GM18511 (cell line): ENCODE data around the gene ZNF526.
"Not testable (repeated sequence)": the region's sequence is repeated elsewhere in the genome, so short reads cannot be mapped to it uniquely, and the experiment has no call there.

ENCODE experiments used
- ATAC-seq: cut with Tn5 transposase; IDR thresholded peaks from one replicate; pipeline ENCODE4 v1.9.1; 2021; ENCODE audit warnings: mild to moderate bottlenecking, moderate library complexity; ENCODE audit not compliant: unreplicated experiment

ZNF526 gene

DNA sequence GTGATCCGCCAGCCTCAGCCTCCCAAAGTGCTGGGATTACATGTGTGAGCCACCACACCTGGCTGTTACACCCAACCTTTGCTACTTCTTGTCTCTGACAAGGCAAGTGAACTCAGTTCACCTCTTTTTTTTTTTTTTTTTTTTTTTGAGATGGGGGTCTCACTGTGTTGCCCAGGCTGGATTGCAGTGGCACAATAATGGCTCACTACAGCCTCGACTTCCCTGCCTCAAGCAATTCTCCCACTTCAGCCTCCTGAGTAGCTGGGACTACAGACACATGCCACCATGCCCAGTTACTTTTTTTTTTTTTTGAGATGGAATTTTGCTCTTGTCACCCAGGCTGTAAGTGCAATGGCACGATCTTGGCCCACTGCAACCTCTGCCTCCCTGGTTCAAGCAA is 37.7 kb downstream of the ZNF526 start:
- ATAC-seq = not testable (repeated sequence)

- no peak for ATAC-seq
Measured at GRCh38 chr19:42261763-42262162, 41.7 kb downstream of the ZNF526 start.

GRCh38 chr19:42266105-42266504 is 46.0 kb downstream of the ZNF526 start:
- ATAC-seq = not testable (repeated sequence)

DNA sequence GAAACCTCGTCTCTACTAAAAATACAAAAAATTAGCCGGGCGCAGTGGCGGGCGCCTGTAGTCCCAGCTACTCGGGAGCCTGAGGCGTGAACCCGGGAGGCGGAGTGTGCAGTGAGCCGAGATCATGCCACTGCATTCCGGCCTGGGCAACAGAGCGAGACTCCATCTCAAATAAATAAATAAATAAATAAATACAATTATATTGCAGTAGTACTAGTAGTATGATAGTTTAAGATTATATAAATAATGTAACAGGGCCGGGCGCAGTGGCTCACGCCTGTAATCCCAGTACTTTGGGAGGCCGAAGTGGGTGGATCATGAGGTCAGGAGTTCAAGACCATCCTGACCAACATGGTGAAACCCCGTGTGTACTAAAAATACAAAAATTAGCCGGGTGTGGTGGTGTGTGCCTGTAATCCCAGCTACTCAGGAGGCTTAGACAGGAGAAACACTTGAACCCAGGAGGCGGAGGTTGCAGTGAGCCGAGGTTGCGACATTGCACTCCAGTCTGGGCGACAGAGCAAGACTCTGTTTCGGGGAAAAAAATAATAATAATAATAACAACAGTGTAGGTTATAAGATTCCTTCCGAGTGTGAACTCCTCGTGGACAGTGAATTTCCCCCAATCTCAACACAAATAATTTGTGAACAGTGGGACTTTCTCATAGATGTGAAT is 47.0 kb downstream of the ZNF526 start:
- ATAC-seq = not testable (repeated sequence)

GRCh38 chr19:42267644-42268141 is 47.6 kb downstream of the ZNF526 start:
- ATAC-seq = no peak

- ATAC-seq = peak; percentile 63
Measured at GRCh38 chr19:42268142-42268703, 48.1 kb downstream of the ZNF526 start.

- peak; percentile 85 for ATAC-seq
Measured at GRCh38 chr19:42268704-42269477, 48.8 kb downstream of the ZNF526 start, which contains the start of gene CIC. TSS of gene CIC (plus strand) at chr19:42269252. CDS start at chr19:42271784, 2,532 bp downstream.

DNA sequence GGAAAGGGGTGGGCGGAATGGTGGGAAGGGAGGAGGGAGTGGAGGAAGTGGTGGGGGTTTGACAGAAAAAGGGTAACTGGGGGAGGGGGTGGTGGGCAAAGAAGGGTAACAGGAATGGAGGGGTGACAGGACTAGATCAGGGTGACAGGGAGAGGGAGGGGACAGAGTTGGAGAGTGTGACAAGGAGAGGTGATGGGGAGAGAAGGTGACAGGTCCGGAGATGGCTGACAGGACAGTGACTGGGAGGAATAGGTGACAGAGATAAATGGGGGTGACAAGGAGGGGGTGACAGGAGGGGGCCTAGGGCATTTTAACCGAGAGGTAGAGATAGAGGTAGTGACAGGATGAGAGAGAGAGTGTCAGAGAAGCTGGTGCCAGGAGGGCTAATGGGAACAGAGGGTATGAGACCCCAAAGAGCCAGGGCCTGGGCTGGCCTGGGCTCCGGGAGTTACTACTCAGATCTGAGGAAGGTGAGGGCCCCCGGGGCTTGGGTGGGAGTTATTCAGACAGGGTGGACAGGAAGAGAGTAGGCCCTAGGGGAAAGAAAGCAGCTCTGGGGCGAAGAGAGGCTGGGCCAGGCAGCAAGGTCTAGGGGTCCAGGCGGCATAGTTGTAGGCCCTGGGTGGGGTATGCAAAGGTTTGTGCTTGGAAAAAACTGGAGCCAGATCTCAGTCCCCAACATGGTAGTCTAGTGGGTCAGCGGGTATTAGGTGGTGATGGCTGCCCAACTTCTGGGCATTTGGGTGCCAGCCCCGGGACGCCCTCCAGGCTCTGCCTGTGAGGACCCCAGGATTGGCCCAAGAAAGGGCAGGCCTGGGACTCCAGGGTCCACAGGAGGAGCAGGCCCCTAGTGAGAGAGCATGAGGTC is 49.6 kb downstream of the ZNF526 start:
- ATAC-seq = no peak

DNA sequence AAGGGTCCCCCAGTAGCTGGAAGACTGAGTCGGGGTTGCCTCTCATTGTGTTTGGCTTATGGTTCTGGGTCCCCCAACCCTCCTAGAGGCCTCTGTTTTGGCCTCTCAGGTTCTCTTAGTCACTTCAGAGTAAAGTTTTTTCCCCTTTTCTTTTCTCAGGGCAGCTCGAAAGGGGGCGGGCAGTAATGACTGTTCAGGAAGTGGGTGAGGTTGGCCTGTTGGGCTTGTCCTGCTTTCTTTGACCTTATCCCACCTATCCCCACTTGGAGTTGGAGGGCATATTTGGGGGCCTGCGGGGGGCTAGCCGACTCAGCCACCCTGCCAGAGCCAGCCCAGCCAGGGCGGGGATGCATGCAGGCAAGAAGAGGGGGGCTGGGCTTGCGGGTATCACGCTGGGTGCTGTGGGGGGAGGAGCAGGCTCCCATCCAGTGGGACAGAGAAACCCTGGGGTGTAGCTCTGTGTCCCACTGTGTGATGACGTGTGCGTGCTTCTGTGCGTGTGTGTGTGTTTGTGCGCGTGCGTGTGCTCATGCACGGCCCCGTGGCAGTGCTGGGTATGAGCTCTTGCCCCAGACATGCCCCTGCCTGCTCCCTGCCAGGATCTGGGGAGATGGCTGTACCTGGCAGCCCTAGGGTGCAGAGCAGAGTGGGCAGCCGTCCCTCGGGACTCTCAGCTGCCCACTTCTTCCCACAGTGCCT is 50.4 kb downstream of the ZNF526 start:
- ATAC-seq = no peak

DNA sequence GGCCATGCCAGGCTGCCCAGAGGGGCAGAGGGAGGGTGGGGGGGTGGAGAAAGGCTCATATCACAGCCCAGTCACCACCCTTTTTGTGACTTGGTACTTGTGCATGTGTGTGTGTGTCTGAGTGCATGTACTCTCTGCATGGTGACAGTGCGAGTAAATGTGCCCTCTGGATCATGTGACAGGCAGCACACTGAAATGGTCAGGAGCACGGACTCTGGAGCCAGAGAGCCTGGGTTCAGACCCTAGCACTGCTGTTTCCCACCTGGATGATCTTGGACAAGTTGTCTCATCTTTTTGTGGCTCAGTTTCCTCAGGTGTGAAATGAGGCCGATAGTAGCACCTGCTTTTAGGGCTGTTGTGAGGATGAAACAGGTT is 50.9 kb downstream of the ZNF526 start:
- no peak for ATAC-seq

- ATAC-seq = no peak
Measured at GRCh38 chr19:42271861-42272534, 51.9 kb downstream of the ZNF526 start.

GRCh38 chr19:42272535-42272897 is 52.4 kb downstream of the ZNF526 start:
- no peak for ATAC-seq

GRCh38 chr19:42272989-42273406 is 52.9 kb downstream of the ZNF526 start:
- no peak for ATAC-seq

- ATAC-seq = no peak
Measured at GRCh38 chr19:42273407-42274064, 53.4 kb downstream of the ZNF526 start.

DNA sequence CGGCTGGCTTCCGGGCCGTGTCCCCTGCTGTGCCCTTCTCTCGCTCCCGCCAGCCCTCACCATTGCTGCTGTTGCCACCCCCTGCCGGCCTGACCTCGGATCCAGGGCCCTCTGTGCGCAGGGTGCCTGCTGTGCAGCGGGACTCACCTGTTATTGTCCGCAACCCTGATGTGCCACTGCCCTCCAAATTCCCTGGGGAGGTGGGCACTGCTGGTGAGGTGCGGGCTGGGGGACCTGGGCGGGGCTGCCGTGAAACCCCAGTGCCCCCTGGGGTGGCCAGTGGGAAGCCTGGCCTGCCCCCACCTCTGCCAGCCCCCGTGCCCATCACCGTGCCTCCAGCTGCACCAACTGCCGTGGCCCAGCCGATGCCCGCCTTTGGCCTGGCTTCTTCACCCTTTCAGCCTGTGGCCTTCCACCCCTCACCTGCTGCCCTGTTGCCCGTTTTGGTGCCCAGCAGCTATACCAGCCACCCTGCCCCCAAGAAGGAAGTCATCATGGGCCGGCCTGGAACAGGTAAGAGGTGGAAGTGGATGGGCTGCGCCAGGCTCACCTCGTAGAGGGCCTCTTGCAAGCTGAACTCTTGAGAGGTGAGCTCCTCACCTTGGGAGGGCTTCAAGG is 54.1 kb downstream of the ZNF526 start:
- ATAC-seq = no peak

GRCh38 chr19:42275103-42275502 is 55.0 kb downstream of the ZNF526 start:
- no peak for ATAC-seq

DNA sequence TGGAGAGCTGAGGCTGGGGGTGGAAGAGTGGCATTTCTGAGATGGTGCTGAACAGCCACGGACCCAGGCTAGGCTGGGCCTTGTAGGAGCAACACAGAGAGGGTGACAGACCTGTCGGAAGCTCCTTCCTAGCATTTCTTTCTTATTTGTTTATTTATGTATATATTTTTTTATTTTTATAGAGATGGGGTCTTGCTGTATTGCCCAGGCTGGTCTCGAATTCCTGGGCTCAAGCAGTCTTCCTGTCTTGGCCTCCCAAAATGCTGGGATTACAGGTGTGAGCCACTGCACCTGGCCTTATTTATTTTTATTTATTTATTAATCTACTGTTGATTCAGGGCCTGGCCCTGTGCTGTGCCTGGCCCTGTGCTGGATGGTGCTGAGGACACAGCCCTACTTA is 55.4 kb downstream of the ZNF526 start:
- ATAC-seq = no peak

DNA sequence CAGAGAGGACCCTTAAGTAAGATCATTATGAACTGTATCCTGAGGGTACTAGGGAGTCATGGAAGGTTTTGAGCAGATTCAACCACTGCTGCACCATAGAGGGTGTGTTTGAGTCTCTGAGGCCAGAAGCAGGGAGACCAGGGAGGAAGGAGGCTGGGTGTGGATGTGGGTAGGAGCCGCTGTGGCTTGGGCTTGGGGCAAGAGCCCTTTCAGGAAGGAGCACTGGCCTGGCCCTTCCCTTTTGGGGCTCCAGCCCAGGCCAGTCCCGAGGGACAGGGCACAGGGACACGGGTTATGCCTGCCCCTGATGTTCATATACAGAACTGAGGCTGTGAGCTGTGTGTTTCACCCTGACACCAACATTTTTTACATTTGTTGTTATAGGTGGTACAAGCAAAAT is 56.2 kb downstream of the ZNF526 start:
- ATAC-seq = no peak

DNA sequence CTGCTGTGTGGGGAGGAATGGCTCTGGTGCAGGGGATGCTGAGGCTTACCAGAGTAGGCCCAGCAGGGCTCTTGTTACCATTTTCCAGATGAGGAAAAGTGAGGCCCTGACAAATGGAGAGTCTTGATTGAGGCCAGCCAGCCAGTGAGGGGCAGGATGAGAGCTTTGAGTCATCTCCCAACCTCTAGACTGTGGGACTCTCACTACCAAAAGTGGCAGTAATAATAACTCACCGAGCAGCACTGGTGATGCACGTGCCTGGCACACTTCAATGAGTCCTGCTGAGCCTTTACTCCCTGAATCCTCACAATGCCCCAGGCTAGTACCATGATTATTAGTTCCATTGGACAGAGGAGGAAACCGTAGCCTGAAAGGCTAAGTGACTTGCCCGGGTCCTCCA is 56.7 kb downstream of the ZNF526 start:
- no peak for ATAC-seq
